Vagina (tissue), 2 donors: ENCODE measurements around the gene PDE4A. TPM values are rescaled to one million over a fixed set of nuclear protein-coding genes. Genes with fewer than 3 reads are reported as not detected.

Source experiments
- DNase-seq, 2 donors: peaks; one replicate each; pipeline ENCODE4 v3.0.0-alpha.2; 2017; ENCODE audit errors: extremely low spot score in 2 of 2
- H3K27ac ChIP-seq: fragments of 200-600 bp; sonication (generic); one replicate; pipeline ENCODE4 v1.5.1; 2019
- H3K27me3 ChIP-seq: fragments of 200-600 bp; sonication (generic); one replicate; pipeline ENCODE4 v1.5.1; 2019
- H3K36me3 ChIP-seq, 2 donors: fragments of 200-600 bp; sonication (generic); one replicate each; pipeline ENCODE4 v1.5.1; 2017 to 2019
- H3K4me1 ChIP-seq: fragments of 200-600 bp; sonication (generic); one replicate; pipeline ENCODE4 v1.5.1; 2019
- H3K4me3 ChIP-seq, 2 donors: fragments of 200-600 bp; sonication (generic); 1 replicate in 1 of 2; 2 replicates in 1 of 2; pipeline ENCODE4 v1.5.1; 2016 to 2019
- H3K9me3 ChIP-seq: fragments of 200-600 bp; sonication (generic); one replicate; pipeline ENCODE4 v1.5.1; 2019
- POLR2A ChIP-seq, 2 donors: fragments of 450-650 bp; IDR thresholded peaks; one replicate each; pipeline ENCODE4 v1.6.1; 2017; ENCODE audit warnings: antibody characterized with exemption in 2 of 2, mild to moderate bottlenecking in 2 of 2, moderate library complexity in 2 of 2
- POLR2AphosphoS5 ChIP-seq, 2 donors: sonication (generic); formaldehyde crosslinking; IDR thresholded peaks; one replicate each; pipeline ENCODE4 v1.9.0; 2017; ENCODE audit warnings: antibody characterized with exemption in 2 of 2, mild to moderate bottlenecking in 2 of 2, low read depth in 1 of 2; ENCODE audit not compliant: insufficient read depth in 1 of 2
- intact Hi-C: fragments of 100-400 bp; cut with DNase I; formaldehyde crosslinking; loops from one replicate; pipeline ENCODE4 v1.15.1; 2023
- total RNA-seq: library from RNA; depleted of rRNA; stranded (reverse); fragments of >200 nt; gene quantifications from one replicate; pipeline ENCODE4 v1.2.3, GENCODE V29; 2016
- TF ChIP-seq, protein P1 (sequence below), 3 experiments: fragments of 450-650 bp in 2 of 3; fragments of 200-600 bp in 1 of 3; sonication (generic) in 1 of 3; IDR thresholded peaks; one replicate each; pipeline ENCODE4 v1.5.1; 2017 to 2019; ENCODE audit warnings: antibody characterized with exemption in 3 of 3, mild to moderate bottlenecking in 2 of 3, moderate library complexity in 2 of 3

The PDE4A gene
- total RNA-seq, 1 donor from 2014 or later, result 16.7 TPM

DNA sequence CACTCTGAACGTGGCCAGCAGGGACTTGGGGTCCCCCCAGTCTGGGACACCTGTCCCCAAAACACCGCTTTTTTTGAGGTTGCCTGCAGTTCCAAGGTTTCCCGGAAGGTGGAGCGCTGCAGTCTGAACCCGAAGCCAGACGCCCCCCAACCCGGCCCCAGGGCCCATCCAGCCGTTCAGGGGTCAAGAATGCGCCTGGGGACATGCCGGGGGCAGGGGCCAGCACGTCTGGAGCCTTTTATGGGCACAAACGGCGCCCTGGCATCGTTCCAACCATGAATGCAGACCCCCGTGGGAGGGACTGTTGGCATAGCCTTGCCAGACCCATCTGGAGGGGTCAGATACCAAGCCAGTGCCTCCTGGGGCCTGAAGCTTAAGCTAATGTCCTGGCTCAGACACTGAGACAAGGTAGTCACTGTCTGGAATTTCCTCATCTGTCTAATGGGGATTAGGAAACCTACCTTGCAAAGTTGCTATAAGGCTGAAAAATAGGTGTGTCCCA lies 90.0 kb downstream of the PDE4A start:
- Histone ChIP-seq H3K27ac (no peak overlapping the region), H3K9me3 (no peaks in the 10 kb centered on the region), H3K27me3 (no peaks in the 10 kb centered on the region), H3K4me3 (no peak overlapping the region), H3K36me3 (no peaks in the 10 kb centered on the region), H3K4me1 (peaks cover 17% of the 10 kb centered on the region)
- peak in 1 of 2 donors; percentile 68 for TF ChIP-seq POLR2AphosphoS5 (IDR thresholded peaks at IDR 0.05; ENCODE audit: insufficient read depth in 1 of 2, low read depth in 1 of 2)
- TF ChIP-seq POLR2A (IDR thresholded peaks at IDR 0.05), result no peak
- TF ChIP-seq, protein P1, sequence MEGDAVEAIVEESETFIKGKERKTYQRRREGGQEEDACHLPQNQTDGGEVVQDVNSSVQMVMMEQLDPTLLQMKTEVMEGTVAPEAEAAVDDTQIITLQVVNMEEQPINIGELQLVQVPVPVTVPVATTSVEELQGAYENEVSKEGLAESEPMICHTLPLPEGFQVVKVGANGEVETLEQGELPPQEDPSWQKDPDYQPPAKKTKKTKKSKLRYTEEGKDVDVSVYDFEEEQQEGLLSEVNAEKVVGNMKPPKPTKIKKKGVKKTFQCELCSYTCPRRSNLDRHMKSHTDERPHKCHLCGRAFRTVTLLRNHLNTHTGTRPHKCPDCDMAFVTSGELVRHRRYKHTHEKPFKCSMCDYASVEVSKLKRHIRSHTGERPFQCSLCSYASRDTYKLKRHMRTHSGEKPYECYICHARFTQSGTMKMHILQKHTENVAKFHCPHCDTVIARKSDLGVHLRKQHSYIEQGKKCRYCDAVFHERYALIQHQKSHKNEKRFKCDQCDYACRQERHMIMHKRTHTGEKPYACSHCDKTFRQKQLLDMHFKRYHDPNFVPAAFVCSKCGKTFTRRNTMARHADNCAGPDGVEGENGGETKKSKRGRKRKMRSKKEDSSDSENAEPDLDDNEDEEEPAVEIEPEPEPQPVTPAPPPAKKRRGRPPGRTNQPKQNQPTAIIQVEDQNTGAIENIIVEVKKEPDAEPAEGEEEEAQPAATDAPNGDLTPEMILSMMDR (IDR thresholded peaks at IDR 0.05), result peak in 1 of 3 experiments; percentile 32
- DNase-seq, result no peak
- intact Hi-C loops, result no loop called here

DNA sequence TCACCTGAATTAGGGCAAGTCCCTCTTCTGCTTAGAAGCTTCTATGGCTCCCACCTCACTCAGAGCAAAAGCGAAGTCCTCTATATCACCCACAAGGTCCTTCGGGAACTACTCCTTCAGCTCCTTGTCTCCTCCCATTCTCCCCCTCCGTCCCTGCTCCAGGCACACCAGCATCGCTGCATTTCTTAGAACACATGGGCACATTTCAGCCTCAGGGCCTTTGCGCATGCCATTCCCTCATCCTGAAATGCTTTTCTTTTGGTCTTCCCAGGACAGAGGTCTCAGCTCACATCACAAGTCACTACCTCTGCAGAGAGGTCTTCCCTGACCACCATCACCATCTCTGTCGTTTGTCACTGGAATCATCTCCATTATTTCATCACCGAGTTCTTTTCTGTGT lies 92.9 kb downstream of the PDE4A start:
- DNase-seq, result no peak
- Histone ChIP-seq H3K36me3 (no peaks in the 10 kb centered on the region), H3K27me3 (peaks cover 5% of the 10 kb centered on the region), H3K4me1 (peaks cover 31% of the 10 kb centered on the region), H3K4me3 (no peak overlapping the region), H3K9me3 (no peaks in the 10 kb centered on the region), H3K27ac (no peak overlapping the region)
- intact Hi-C loops, result no loop called here
- TF ChIP-seq POLR2AphosphoS5 (IDR thresholded peaks at IDR 0.05; ENCODE audit: insufficient read depth in 1 of 2, low read depth in 1 of 2) (no peak), POLR2A (IDR thresholded peaks at IDR 0.05) (no peak)
- TF ChIP-seq, protein P1 (IDR thresholded peaks at IDR 0.05), result no peak

DNA sequence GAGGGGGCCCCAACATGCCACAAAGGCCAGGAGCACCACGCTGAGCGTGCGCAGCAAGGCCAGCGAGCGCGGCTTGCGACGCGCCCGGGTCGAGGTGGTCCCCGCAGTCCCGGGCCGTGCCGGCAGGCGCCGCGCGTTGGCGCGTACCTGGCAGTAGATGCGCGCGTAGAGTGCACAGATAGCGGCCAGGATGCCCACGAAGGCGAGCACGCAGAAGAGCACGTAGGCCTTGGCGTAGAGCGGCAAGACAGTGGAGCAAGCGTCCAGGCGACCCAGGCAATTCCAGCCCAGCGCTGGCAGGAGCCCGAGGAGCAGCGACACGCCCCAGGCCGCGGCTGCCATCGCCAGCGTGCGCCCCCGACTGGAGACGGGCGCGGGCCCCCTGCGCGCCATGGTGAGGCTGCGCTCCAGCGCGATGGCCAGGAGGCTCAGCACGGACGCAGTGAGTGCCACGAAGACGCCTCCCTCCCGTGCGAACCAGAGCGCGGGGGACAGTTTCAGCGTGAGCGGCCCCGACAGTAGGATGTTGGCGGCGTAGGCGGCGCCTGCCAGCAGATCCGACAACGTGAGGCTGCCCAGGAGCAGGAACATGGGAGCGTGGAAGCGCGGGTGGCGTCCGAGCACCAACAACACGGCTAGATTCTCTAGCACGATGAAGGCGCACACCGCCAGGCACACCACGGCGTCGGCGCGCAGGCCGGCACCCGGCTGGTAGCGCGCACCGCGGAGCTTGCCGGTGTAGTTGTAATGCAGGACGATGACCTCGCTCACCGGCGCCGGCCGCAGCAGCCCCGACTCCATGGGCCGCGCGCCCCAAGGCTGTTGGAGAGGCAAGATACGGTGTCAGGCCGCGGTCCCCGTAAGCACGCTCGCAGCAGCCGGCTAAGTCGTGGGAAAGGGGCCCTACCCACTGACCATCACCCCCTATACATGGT lies 94.1 kb downstream of the PDE4A start:
- no peaks in the 10 kb centered on the region for H3K36me3 ChIP-seq
- TF ChIP-seq, protein P1 (IDR thresholded peaks at IDR 0.05), result no peak
- TF ChIP-seq POLR2A (IDR thresholded peaks at IDR 0.05) (no peak), POLR2AphosphoS5 (IDR thresholded peaks at IDR 0.05; ENCODE audit: insufficient read depth in 1 of 2, low read depth in 1 of 2) (no peak)
- intact Hi-C loops, result no loop called here
- no peaks in the 10 kb centered on the region for H3K9me3 ChIP-seq
- H3K4me3 ChIP-seq, result peak overlapping the region in 1 of 2 donors; percentile 16
- no peak for DNase-seq
- H3K27me3 ChIP-seq, result peaks cover 5% of the 10 kb centered on the region
- H3K4me1 ChIP-seq, result peaks cover 42% of the 10 kb centered on the region
- H3K27ac ChIP-seq, result no peak overlapping the region

DNA sequence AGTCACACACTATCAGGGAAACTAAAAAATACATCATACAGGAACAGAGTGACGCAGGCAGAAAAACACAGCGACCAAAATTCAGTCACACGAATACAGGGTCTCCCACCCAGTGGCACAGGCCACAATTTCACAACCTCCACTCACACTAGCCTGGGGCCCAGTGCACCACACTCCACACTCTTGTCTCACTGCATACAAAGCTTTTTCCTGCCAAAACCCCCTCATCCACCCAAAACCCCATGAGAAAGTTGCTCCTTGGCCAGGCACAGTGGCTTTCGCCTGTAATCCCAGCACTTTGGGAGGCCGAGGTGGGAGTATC lies 95.7 kb downstream of the PDE4A start:
- Histone ChIP-seq H3K27me3 (peaks cover 5% of the 10 kb centered on the region), H3K27ac (peak overlapping the region; percentile 48), H3K36me3 (no peaks in the 10 kb centered on the region), H3K4me1 (peaks cover 34% of the 10 kb centered on the region), H3K4me3 (peak overlapping the region in 1 of 2 donors; percentile 51), H3K9me3 (no peaks in the 10 kb centered on the region)
- no peak for TF ChIP-seq POLR2AphosphoS5 (IDR thresholded peaks at IDR 0.05; ENCODE audit: insufficient read depth in 1 of 2, low read depth in 1 of 2)
- TF ChIP-seq POLR2A (IDR thresholded peaks at IDR 0.05), result no peak
- TF ChIP-seq, protein P1 (IDR thresholded peaks at IDR 0.05), result no peak
- DNase-seq, result no peak
- intact Hi-C loops, result no loop called here
